Fibroblast of lung (primary cell): ENCODE results near the gene FRMD4A.

Experiments used
- EZH2 ChIP-seq: IDR thresholded peaks from 2 replicates; pipeline ENCODE4 v1.5.1; 2012; ENCODE audit warnings: low read length, control low read depth, mild to moderate bottlenecking; ENCODE audit errors: missing control alignments
- TF ChIP-seq, protein P1 (sequence below), 2 donors: IDR thresholded peaks in 1 of 2; conservative IDR thresholded peaks in 1 of 2; 1 replicate in 1 of 2; 2 replicates in 1 of 2; pipeline ENCODE4 v1.5.1; 2011 to 2012; ENCODE audit warnings: low read length in 2 of 2, control low read depth in 1 of 2, inconsistent platforms in 1 of 2, low read depth in 1 of 2, mild to moderate bottlenecking in 1 of 2

DNA sequence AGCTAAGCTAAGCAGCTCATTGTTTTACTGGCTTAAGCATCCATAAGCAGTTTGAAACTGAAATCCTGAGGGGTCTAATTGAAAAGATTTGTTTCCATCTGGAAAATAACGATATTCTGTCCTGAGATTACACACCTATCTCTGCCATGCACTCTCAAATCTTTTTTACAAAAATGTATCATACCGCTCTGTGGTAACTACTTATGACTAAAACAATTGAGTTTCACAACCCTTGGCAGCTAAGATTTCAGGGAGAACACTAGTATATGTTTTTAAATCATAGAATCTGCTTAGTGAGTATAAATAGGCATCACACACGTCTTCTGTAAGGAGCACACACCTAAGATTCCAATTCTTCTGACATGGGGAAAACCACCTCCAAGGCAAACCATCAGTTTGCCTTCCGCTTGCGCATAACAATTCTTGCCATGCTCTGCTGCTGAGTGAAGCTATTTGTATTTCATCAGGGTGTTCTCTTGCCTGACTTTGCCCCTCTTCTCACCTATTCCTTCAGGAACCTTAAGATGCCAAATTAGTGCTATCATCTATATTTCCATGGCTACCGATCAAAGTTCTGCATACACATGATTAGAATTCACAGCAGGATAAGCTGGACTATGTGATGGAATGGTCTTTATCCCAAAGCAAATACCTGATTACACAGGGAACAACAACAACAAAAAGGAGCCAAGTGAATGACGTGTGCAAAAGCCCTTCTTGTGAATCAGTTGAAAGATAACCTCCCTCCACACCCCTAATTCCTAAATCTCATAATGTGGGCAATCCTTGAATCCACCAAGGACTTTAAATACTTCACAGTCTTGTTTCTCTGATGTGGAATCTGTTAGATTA is 703.0 kb downstream of the FRMD4A start:
- TF ChIP-seq, protein P1, sequence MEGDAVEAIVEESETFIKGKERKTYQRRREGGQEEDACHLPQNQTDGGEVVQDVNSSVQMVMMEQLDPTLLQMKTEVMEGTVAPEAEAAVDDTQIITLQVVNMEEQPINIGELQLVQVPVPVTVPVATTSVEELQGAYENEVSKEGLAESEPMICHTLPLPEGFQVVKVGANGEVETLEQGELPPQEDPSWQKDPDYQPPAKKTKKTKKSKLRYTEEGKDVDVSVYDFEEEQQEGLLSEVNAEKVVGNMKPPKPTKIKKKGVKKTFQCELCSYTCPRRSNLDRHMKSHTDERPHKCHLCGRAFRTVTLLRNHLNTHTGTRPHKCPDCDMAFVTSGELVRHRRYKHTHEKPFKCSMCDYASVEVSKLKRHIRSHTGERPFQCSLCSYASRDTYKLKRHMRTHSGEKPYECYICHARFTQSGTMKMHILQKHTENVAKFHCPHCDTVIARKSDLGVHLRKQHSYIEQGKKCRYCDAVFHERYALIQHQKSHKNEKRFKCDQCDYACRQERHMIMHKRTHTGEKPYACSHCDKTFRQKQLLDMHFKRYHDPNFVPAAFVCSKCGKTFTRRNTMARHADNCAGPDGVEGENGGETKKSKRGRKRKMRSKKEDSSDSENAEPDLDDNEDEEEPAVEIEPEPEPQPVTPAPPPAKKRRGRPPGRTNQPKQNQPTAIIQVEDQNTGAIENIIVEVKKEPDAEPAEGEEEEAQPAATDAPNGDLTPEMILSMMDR (conservative IDR thresholded peaks at IDR 0.05 in 1 of 2, IDR thresholded peaks at IDR 0.05 in 1 of 2; ENCODE audit: low read depth in 1 of 2, low read length in 2 of 2) = no peak
- TF ChIP-seq EZH2 = no peak
